Endothelial cell (in vitro differentiated cells): ENCODE data around the gene FFAR1. TPM values are rescaled to one million over a fixed set of nuclear protein-coding genes. Genes with fewer than 3 reads are reported as not detected.

Experiments
- DNase-seq: peaks from one replicate; pipeline ENCODE4 v3.0.0; 2021; ENCODE audit warnings: low spot score
- H3K27ac Mint-ChIP-seq: one replicate; pipeline ENCODE4 v1.8.0; 2021; ENCODE audit warnings: mixed read lengths, inconsistent platforms; ENCODE audit not compliant: unreplicated experiment
- H3K27me3 Mint-ChIP-seq: one replicate; pipeline ENCODE4 v1.8.0; 2021; ENCODE audit warnings: mild to moderate bottlenecking, moderate library complexity, mixed read lengths, inconsistent platforms; ENCODE audit not compliant: unreplicated experiment
- H3K36me3 Mint-ChIP-seq: one replicate; pipeline ENCODE4 v1.8.0; 2021; ENCODE audit warnings: mild to moderate bottlenecking, low read depth, mixed read lengths, inconsistent platforms; ENCODE audit not compliant: unreplicated experiment
- H3K4me1 Mint-ChIP-seq: one replicate; pipeline ENCODE4 v1.8.0; 2021; ENCODE audit warnings: mild to moderate bottlenecking, mixed read lengths, inconsistent platforms; ENCODE audit not compliant: unreplicated experiment
- H3K4me3 Mint-ChIP-seq: one replicate; pipeline ENCODE4 v1.8.0; 2021; ENCODE audit warnings: mild to moderate bottlenecking, mixed read lengths, inconsistent platforms; ENCODE audit not compliant: unreplicated experiment
- H3K9me3 Mint-ChIP-seq: one replicate; pipeline ENCODE4 v1.8.0; 2021; ENCODE audit warnings: mixed read lengths, inconsistent platforms; ENCODE audit not compliant: unreplicated experiment
- total RNA-seq: library from RNA; stranded (reverse); fragmentation: NEBNext Ultra II Directional; extraction: Animal tissue kit (Norgen Biotek cat#: 25700); gene quantifications from one replicate; pipeline ENCODE4 v1.2.1, GENCODE V29; 2021; ENCODE audit not compliant: unreplicated experiment
- TF ChIP-seq, protein P1 (sequence below): fragments of 200-600 bp; sonication (generic); IDR thresholded peaks from one replicate; pipeline ENCODE4 v1.5.0; 2021; ENCODE audit warnings: antibody characterized with exemption; ENCODE audit not compliant: unreplicated experiment

The FFAR1 gene
- total RNA-seq, 1 donor from 2014 or later = not detected

DNA sequence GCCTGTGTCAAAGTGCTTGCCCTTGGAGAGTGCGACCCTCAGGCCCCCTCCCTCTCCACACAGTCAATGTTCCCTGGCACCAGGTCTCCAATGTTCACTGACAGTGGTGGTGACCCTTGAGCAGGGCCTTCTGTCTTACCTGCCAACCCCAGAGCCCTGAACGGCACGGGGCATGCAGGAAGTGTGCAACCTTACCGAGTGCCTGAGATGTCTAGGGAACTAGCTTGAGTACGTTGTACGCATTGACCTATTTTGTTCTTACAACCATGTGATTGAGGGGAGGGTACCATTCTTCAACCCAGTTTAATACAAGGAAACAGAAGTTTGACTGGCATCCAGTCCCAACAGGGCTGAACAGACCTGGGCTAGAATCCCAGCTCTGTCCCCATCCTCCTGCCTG is 42.5 kb upstream of the FFAR1 start:
- H3K4me3 Mint-ChIP-seq = no peak overlapping the region
- no peak for DNase-seq
- peaks cover 13% of the 10 kb centered on the region for H3K4me1 Mint-ChIP-seq
- H3K36me3 Mint-ChIP-seq = no peaks in the 10 kb centered on the region
- H3K27ac Mint-ChIP-seq = no peak overlapping the region
- H3K27me3 Mint-ChIP-seq = peaks cover 5% of the 10 kb centered on the region
- H3K9me3 Mint-ChIP-seq = no peaks in the 10 kb centered on the region
- TF ChIP-seq, protein P1, sequence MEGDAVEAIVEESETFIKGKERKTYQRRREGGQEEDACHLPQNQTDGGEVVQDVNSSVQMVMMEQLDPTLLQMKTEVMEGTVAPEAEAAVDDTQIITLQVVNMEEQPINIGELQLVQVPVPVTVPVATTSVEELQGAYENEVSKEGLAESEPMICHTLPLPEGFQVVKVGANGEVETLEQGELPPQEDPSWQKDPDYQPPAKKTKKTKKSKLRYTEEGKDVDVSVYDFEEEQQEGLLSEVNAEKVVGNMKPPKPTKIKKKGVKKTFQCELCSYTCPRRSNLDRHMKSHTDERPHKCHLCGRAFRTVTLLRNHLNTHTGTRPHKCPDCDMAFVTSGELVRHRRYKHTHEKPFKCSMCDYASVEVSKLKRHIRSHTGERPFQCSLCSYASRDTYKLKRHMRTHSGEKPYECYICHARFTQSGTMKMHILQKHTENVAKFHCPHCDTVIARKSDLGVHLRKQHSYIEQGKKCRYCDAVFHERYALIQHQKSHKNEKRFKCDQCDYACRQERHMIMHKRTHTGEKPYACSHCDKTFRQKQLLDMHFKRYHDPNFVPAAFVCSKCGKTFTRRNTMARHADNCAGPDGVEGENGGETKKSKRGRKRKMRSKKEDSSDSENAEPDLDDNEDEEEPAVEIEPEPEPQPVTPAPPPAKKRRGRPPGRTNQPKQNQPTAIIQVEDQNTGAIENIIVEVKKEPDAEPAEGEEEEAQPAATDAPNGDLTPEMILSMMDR = no peak

DNA sequence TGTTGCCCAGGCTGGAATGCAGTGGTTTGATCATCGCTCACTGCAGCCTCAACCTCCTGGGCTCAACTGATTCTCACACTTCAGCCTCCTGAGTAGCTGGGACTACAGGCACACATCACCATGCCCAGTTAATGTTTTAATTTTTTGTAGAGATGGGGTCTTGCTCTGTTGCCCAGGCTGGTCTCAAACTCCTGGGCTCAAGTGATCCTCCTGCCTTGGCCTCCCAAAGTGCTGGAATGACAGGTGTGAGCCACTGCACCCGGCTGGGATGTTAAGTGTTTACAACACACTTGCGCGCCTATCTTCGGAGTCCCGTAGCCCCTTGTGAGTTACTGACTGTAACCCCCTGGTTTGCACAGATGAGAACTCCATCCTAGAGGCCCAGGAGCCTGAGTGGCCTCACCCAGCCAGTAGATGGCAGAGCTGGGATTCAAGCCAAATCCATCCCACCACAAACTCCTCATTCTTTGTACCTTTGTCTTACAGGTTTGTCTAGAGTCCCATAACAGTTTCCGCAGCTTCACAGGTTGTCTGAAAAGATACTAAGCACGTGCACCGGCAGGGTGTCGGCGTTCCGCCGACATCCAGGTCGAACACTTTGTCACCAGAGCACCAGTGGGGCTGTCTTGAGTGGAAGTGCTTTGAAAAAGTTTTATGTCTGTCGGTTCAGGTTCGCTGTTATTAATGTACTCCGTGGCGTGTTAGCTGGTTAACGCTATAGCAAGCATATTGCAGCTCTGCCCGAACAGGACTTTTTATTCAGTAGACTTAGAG is 41.0 kb upstream of the FFAR1 start:
- no peak overlapping the region for H3K27ac Mint-ChIP-seq
- peaks cover 13% of the 10 kb centered on the region for H3K4me1 Mint-ChIP-seq

DNA sequence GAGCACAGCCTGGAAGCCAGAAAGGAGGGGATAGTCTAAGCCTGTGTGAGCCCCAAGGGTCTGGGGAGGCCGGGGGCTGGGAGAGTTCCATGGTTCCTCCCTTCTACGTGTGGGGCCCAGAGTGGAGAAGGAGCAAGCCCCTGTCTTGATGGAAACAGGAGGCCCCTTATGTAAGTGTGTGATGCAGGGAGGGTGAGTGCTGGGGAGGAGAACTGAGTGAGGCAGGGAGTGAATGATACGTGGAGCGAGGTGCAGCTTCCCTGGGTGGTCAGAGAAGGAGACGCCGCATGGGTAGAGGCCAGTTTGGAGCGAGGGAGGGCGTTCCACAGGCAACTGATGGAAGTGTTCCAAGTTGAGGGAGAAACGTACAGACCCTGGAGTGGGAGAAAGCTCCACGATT is 39.8 kb upstream of the FFAR1 start:
- TF ChIP-seq, protein P1 = no peak
- Mint-ChIP-seq H3K4me3 (no peak overlapping the region), H3K27me3 (peaks cover 5% of the 10 kb centered on the region), H3K4me1 (peaks cover 13% of the 10 kb centered on the region), H3K27ac (no peak overlapping the region), H3K36me3 (no peaks in the 10 kb centered on the region), H3K9me3 (no peaks in the 10 kb centered on the region)
- DNase-seq = no peak

More for the DNA sequence above, 41.0 kb upstream of the FFAR1 start:
- peak; percentile 37 for DNase-seq
- TF ChIP-seq, protein P1 = no peak
- Mint-ChIP-seq H3K27me3 (peaks cover 5% of the 10 kb centered on the region), H3K4me3 (no peak overlapping the region), H3K36me3 (no peaks in the 10 kb centered on the region), H3K9me3 (no peaks in the 10 kb centered on the region)

DNA sequence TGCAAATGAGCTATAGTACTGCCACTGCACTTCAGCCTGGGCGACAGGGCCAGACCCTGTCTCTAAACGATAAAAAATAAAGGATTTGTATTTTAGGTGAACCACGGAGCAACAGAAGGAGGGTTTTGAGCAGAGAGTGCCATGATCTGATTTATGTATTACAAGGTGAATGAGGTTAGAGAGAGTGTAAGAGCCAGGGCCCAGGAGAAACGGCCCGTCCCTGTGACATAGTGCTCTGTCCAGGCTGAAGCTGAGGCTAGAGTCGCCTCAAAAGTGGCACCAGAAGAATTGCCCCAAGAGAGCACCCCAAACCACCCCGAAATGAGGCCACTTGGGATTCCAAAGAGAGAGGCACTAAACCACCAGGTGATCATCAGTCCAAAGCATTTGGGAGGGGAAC is 38.8 kb upstream of the FFAR1 start:
- peaks cover 4% of the 10 kb centered on the region for H3K4me1 Mint-ChIP-seq
- peaks cover 6% of the 10 kb centered on the region for H3K27me3 Mint-ChIP-seq
- TF ChIP-seq, protein P1 = no peak
- no peaks in the 10 kb centered on the region for H3K36me3 Mint-ChIP-seq
- H3K4me3 Mint-ChIP-seq = no peak overlapping the region
- no peak overlapping the region for H3K27ac Mint-ChIP-seq
- no peak for DNase-seq
- H3K9me3 Mint-ChIP-seq = no peaks in the 10 kb centered on the region

DNA sequence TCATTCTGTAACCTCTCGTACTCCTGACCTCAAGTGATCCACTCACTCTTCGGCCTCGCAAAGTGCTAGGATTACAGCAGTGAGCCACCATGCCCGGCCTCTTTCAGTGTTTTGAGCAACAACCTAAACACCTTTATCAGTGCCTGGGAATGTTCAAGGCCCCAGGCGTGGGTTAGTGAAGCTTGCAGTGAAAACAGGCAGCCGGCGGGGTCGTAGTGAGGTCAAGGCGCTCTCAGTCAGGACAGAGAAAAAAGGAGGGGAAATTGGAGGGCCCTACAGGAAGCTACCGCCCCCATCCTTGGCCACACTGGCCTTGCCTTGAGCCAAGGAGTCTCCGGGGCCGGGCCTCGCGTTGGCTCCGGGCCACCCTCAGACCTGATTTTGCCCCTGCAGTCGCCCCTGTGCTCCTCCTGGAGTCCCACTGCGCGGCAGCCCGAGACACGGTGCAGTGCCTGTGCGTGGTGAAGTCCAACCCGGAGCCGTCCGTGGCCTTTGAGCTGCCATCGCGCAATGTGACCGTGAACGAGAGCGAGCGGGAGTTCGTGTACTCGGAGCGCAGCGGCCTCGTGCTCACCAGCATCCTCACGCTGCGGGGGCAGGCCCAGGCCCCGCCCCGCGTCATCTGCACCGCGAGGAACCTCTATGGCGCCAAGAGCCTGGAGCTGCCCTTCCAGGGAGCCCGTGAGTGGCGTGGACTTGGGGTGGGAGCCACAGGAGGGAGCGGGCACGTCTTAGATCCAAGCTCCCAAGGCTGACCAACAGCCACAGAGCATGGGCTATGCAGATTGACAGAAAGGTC is 38.0 kb upstream of the FFAR1 start:
- no peak for DNase-seq
- Mint-ChIP-seq H3K4me1 (no peaks in the 10 kb centered on the region), H3K36me3 (no peaks in the 10 kb centered on the region), H3K27ac (no peak overlapping the region), H3K4me3 (no peak overlapping the region), H3K27me3 (peaks cover 6% of the 10 kb centered on the region), H3K9me3 (no peaks in the 10 kb centered on the region)
- TF ChIP-seq, protein P1 = no peak
